HAP-1 (cell line): ENCODE measurements around the gene NLGN1.
"Not testable (repeated sequence)": the region's sequence is repeated elsewhere in the genome, so short reads cannot be mapped to it uniquely, and the experiment has no call there.

ENCODE experiments used
- DNase-seq, 2 experiments: peaks; one replicate each; pipeline ENCODE4 v3.0.0-alpha.2; 2016 to 2020; ENCODE audit warnings: low spot score in 2 of 2
- H3K27me3 ChIP-seq: fragments of 250-450 bp; sonication (Bioruptor Pico); 2 replicates; pipeline ENCODE4 v1.5.1; 2020; ENCODE audit warnings: low read depth, mild to moderate bottlenecking, moderate library complexity
- H3K36me3 ChIP-seq: fragments of 250-450 bp; sonication (Bioruptor Pico); replicated peaks from 2 replicates; pipeline ENCODE4 v1.5.1; 2020; ENCODE audit warnings: mild to moderate bottlenecking
- H3K4me1 ChIP-seq: fragments of 250-450 bp; sonication (Bioruptor Pico); 2 replicates; pipeline ENCODE4 v1.5.1; 2020; ENCODE audit warnings: mild to moderate bottlenecking
- H3K4me3 ChIP-seq: fragments of 250-450 bp; sonication (Bioruptor Pico); 2 replicates; pipeline ENCODE4 v1.5.1; 2020; ENCODE audit warnings: mild to moderate bottlenecking, moderate library complexity
- H3K9me3 ChIP-seq: fragments of 250-450 bp; sonication (Bioruptor Pico); 2 replicates; pipeline ENCODE4 v1.5.1; 2020; ENCODE audit warnings: mild to moderate bottlenecking, moderate library complexity
- in situ Hi-C: fragments of 300-500 bp; cut with MboI; formaldehyde crosslinking; loops from 3 replicates; pipeline ENCODE4 v1.14.3; 2020; ENCODE audit warnings: low sequenced_read_pairs, inconsistent platforms, mixed read lengths

Gene NLGN1

GRCh38 chr3:174198199-174198598 is 800.7 kb downstream of the NLGN1 start:
- Histone ChIP-seq H3K4me1 (peaks cover 19% of the 10 kb centered on the region), H3K4me3 (no peak overlapping the region), H3K36me3 (no peaks in the 10 kb centered on the region), H3K27me3 (no peaks in the 10 kb centered on the region), H3K9me3 (no peaks in the 10 kb centered on the region)
- in situ Hi-C loops = no loop called here
- DNase-seq = no peak

DNA sequence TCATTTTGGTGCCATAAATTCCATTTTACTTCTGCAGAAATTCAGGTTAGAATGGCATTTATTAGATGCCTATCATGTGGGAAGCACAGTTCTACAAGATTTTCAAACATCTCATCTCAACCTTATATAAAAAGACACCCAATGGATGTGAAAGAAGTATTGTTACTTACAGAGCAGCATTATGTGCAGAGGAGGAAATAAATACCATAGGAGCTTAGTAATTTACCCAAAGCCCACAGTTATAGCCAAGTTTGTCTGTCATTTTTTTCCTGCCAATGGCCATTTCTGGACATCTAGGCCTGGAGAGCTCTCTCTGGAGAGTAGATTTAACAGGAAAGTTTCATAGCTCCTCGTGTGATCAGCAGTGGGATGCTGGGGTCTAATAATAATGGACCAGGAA is 802.2 kb downstream of the NLGN1 start:
- Histone ChIP-seq H3K4me1 (peaks cover 17% of the 10 kb centered on the region), H3K4me3 (no peak overlapping the region), H3K27me3 (no peaks in the 10 kb centered on the region), H3K36me3 (no peaks in the 10 kb centered on the region), H3K9me3 (no peaks in the 10 kb centered on the region)
- in situ Hi-C loops = no loop called here
- no peak for DNase-seq

DNA sequence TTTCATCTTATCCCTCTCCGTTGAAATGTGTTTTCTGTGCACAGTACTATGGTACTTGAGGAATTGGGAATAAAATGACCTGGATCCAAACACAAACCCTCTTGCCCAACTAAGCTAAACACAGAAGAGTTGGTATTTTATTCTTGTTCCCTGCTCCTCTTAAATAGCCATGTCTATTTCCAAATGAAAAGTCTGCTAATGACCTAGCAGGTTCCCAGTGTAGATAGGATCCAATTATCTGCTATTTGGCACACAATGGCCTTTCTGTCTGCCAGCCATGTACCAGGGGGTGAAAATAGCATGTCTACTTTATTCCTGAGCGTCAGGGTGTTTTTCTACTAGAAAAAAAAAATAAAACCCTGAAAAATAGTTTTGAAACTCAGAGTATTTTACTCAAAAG is 804.6 kb downstream of the NLGN1 start:
- in situ Hi-C loops = no loop called here
- no peaks in the 10 kb centered on the region for H3K36me3 ChIP-seq

DNA sequence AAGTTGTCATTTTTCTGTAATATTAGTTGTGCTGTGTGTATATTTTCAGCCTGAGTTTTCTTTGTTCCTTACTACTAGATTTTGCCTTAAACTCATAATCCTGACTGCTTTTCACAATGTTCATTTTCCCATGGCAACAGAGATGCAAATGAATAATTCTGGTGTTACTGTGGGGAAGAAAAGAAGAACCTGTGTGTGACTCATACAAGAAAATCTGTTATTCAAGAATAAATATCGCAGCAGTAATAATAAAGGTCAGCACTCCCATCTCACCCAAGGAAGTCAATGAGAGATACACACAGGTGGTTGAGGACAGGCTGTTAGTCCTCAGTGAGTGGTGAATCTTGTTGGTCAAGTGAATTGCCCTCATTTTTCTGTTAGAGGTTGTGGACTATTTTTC is 805.0 kb downstream of the NLGN1 start:
- peaks cover 17% of the 10 kb centered on the region for H3K4me1 ChIP-seq
- DNase-seq = peak in 1 of 2 experiments; percentile 67
- H3K9me3 ChIP-seq = no peaks in the 10 kb centered on the region
- no peak overlapping the region for H3K4me3 ChIP-seq
- H3K27me3 ChIP-seq = no peaks in the 10 kb centered on the region
- H3K36me3 ChIP-seq = no peaks in the 10 kb centered on the region
- in situ Hi-C loops = no loop called here

More for the DNA sequence above, 804.6 kb downstream of the NLGN1 start:
- no peaks in the 10 kb centered on the region for H3K9me3 ChIP-seq
- DNase-seq = no peak
- H3K4me1 ChIP-seq = peaks cover 17% of the 10 kb centered on the region
- H3K4me3 ChIP-seq = no peak overlapping the region
- H3K27me3 ChIP-seq = no peaks in the 10 kb centered on the region

DNA sequence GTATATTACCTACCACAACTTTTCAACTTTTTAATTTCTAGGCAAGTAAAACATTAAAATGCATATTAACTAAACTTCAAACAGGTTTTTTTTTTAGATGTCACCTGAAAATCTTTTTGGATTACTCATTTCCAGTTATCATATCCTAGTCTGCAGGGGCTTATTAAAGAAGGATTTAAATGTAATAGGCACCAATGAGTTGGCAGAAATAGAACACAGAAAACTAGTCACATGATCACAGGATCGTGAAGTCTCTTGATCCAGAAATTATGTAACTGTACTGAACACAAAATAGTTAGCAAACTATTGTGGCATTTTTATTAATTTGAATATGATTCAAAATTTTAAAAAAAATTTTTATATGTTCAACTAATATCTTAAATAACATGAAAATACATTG is 807.2 kb downstream of the NLGN1 start:
- H3K4me3 ChIP-seq = no peak overlapping the region
- no peak for DNase-seq
- H3K27me3 ChIP-seq = no peaks in the 10 kb centered on the region
- in situ Hi-C loops = no loop called here
- no peaks in the 10 kb centered on the region for H3K9me3 ChIP-seq
- peaks cover 17% of the 10 kb centered on the region for H3K4me1 ChIP-seq
- H3K36me3 ChIP-seq = no peaks in the 10 kb centered on the region

DNA sequence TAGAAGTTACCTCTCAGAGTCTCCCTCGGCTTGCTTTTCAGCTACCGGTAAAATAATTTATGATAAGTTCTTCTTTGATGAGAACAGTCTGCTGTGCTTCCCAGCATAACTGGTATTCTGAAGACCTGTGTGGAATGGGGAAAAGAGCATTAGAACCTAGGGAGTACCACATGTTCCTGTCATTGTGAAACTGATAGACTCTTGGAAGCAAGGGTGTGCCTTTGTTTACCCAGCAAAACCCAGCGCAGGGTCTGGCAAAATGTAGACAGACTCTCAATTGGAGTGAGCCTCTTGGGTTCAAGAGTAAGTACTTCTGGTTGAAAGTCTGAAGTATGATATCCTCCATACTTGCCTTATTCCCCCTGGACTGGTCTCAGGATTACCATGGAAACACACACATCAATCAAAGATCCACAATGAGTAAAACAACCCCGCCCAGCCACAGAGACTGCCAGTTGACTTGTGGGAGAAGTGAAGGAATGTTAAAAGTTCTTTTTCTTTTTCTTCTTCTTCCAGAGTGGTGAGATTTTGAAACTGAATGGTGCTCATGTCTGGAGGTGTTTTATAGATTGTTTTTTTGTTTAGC is 809.2 kb downstream of the NLGN1 start:
- in situ Hi-C loops = no loop called here
- H3K9me3 ChIP-seq = no peaks in the 10 kb centered on the region
- H3K4me3 ChIP-seq = no peak overlapping the region
- DNase-seq = peak; percentile 20 to 61
- H3K27me3 ChIP-seq = no peaks in the 10 kb centered on the region
- H3K36me3 ChIP-seq = no peaks in the 10 kb centered on the region
- peaks cover 15% of the 10 kb centered on the region for H3K4me1 ChIP-seq

DNA sequence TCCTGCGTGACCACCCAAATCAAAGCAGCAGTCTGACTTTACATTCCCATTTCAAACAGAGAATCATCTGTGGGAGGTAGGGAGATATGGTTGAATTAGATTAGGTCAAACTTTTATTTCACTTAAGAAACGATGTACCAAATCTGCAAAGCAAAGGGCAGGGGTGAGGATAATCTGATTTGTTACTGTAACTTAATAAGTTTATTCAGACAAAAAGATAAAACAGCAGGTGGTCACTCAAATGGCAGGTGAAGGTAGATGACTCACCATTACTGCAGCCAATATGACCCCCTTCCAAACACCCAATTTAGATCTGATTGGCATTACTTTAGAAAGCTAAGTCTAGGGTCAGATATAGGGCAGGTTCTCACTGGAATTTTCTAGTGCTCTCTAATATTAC is 810.6 kb downstream of the NLGN1 start:
- Histone ChIP-seq H3K9me3 (no peaks in the 10 kb centered on the region), H3K4me3 (no peak overlapping the region), H3K36me3 (no peaks in the 10 kb centered on the region), H3K27me3 (no peaks in the 10 kb centered on the region), H3K4me1 (no peaks in the 10 kb centered on the region)
- DNase-seq = no peak
- in situ Hi-C loops = no loop called here

DNA sequence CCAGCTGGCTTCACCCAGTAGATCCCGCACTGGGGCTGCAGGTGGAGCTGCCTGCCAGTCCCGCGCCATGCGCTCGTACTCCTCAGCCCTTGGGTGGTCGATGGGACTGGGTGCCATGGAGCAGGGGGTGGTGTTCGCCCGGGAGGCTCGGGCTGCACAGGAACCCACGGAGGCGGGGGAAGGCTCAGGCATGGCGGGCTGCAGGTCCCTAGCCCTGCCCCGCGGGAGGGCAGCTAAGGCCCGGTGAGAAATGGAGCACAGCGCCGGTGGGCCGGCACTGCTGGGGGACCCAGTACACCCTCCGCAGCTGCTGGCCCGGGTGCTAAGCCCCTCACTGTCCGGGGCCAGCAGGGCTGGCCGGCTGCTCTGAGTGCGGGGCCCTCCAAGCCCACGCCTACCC is 814.4 kb downstream of the NLGN1 start:
- in situ Hi-C loops = not testable (repeated sequence)

GRCh38 chr3:174215456-174215855 is 817.9 kb downstream of the NLGN1 start:
- in situ Hi-C loops = no loop called here

More for the DNA sequence above, 814.4 kb downstream of the NLGN1 start:
- peaks cover 18% of the 10 kb centered on the region; the same call in 1 of the 2 replicates for H3K4me1 ChIP-seq
- not testable (repeated sequence) for H3K9me3 ChIP-seq, DNase-seq, H3K27me3 ChIP-seq, H3K4me3 ChIP-seq, H3K36me3 ChIP-seq

GRCh38 chr3:174216019-174216418 is 818.5 kb downstream of the NLGN1 start:
- Histone ChIP-seq H3K4me1 (peaks cover 38% of the 10 kb centered on the region), H3K4me3 (no peak overlapping the region), H3K9me3 (no peaks in the 10 kb centered on the region), H3K36me3 (no peaks in the 10 kb centered on the region), H3K27me3 (no peaks in the 10 kb centered on the region)
- in situ Hi-C loops = no loop called here
- no peak for DNase-seq

More at GRCh38 chr3:174215456-174215855, 817.9 kb downstream of the NLGN1 start:
- Histone ChIP-seq H3K4me1 (peaks cover 35% of the 10 kb centered on the region), H3K36me3 (no peaks in the 10 kb centered on the region), H3K4me3 (no peak overlapping the region), H3K9me3 (no peaks in the 10 kb centered on the region), H3K27me3 (no peaks in the 10 kb centered on the region)
- DNase-seq = no peak

DNA sequence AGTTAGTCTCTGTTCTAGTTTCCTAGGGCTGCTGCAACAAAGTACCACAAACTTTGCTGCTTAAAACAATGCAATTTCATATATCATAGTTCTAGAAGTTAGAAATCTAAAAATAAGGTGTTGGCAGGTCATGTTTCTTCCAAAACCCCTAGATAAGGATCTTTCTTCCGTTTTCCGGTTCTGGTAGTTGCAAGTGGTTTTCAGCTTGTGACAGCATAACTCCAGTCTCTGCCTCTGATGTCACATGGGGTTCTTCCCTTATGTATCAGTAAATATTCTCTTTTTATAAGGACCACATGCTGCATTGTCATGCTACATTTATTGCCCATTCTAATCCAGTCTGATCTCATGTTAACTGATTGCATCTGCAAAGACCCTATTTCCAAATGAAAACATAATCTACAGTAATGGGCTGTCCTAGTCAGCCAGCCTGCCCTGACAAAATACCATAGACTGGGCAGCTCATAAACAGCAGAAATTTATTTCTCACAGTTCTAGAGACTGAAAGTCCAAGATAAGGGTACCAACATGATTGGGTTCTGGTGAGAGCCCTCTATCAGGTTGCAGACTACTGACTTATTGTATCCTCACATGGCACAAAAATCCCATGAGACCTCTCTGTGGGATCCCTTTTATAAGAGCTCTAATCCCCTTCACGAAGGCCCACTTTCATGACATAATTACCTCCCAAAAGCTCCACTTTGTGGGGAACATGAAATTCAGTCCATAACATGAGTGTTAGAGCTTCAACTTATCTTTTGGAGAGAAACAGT is 819.6 kb downstream of the NLGN1 start:
- peaks cover 38% of the 10 kb centered on the region for H3K4me1 ChIP-seq
- H3K36me3 ChIP-seq = no peaks in the 10 kb centered on the region
- DNase-seq = peak in 1 of 2 experiments; percentile 52
- no peaks in the 10 kb centered on the region for H3K9me3 ChIP-seq
- in situ Hi-C loops = no loop called here
- H3K27me3 ChIP-seq = no peaks in the 10 kb centered on the region
- no peak overlapping the region for H3K4me3 ChIP-seq

- Histone ChIP-seq H3K4me3 (no peak overlapping the region), H3K27me3 (no peaks in the 10 kb centered on the region), H3K9me3 (no peaks in the 10 kb centered on the region), H3K4me1 (peaks cover 38% of the 10 kb centered on the region), H3K36me3 (no peaks in the 10 kb centered on the region)
- in situ Hi-C loops = no loop called here
- peak in 1 of 2 experiments; percentile 77 for DNase-seq
Measured at GRCh38 chr3:174218016-174218415, 820.5 kb downstream of the NLGN1 start.

GRCh38 chr3:174219738-174220137 is 822.2 kb downstream of the NLGN1 start:
- H3K4me1 ChIP-seq = peaks cover 31% of the 10 kb centered on the region
- no peak for DNase-seq
- in situ Hi-C loops = no loop called here
- H3K27me3 ChIP-seq = no peaks in the 10 kb centered on the region
- H3K9me3 ChIP-seq = no peaks in the 10 kb centered on the region
- no peaks in the 10 kb centered on the region for H3K36me3 ChIP-seq
- H3K4me3 ChIP-seq = no peak overlapping the region

DNA sequence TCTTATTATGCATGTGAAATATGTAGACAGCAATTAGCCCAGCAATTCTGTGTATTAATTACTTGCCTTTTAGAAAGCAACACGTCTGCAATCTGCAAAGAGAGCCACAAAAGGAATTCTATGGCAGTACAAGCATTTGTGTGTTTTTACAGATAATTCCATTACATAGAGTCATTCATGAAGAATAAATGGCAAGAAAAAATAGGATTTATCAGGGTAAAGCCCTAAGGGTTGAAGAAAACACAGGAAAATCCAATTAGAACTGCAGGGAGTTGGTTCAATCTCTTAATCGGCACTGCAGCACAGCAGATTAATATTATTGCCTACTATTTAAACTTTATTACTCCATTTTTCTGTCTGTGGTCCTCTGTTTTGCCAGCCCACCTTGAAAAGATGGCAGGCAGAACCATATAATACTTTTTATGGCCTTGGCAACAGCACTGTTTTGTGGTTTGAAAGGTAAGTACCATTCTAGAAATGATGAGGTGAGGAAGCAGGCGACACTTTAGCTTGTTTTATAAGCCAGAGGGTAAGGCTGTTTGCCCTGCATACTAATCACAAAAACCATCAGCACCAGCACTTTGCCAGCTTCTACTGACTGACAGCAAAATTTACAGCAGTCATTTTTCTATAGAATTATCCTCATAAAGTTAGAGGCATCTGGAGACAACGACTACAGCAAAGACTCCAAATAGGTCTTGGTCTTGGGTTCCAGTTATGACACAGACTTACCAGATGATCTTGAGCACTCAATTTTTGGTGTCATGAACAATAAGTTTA is 823.4 kb downstream of the NLGN1 start:
- Histone ChIP-seq H3K27me3 (no peaks in the 10 kb centered on the region), H3K4me1 (peaks cover 24% of the 10 kb centered on the region), H3K36me3 (no peaks in the 10 kb centered on the region), H3K9me3 (no peaks in the 10 kb centered on the region), H3K4me3 (no peak overlapping the region)
- in situ Hi-C loops = no loop called here
- no peak for DNase-seq
